Colonic mucosa (tissue), 4 donors: ENCODE results near the gene IL1A. TPM values are rescaled to one million over a fixed set of nuclear protein-coding genes. Genes with fewer than 3 reads are reported as not detected.

Experiments used
- DNase-seq: peaks from one replicate; pipeline ENCODE4 v3.0.0-alpha.2; 2020
- H3K27ac ChIP-seq: fragments of 200-600 bp; one replicate; pipeline ENCODE4 v1.8.0; 2021
- H3K27me3 ChIP-seq: fragments of 200-600 bp; one replicate; pipeline ENCODE4 v1.8.0; 2021
- H3K36me3 ChIP-seq: fragments of 200-600 bp; one replicate; pipeline ENCODE4 v1.8.0; 2021
- H3K4me1 ChIP-seq: fragments of 200-600 bp; one replicate; pipeline ENCODE4 v1.8.0; 2021; ENCODE audit warnings: mild to moderate bottlenecking
- H3K4me3 ChIP-seq: fragments of 200-600 bp; one replicate; pipeline ENCODE4 v1.8.0; 2021
- H3K9ac ChIP-seq, 2 donors: one replicate each; pipeline ENCODE4 v1.7.0; 2013; ENCODE audit warnings: control low read depth in 2 of 2, low read depth in 2 of 2, low read length in 2 of 2
- H3K9me3 ChIP-seq: fragments of 200-600 bp; one replicate; pipeline ENCODE4 v1.8.0; 2021
- CTCF ChIP-seq: fragments of 200-600 bp; IDR thresholded peaks from one replicate; pipeline ENCODE4 v1.8.0; 2022; ENCODE audit warnings: antibody characterized with exemption, mild to moderate bottlenecking
- intact Hi-C: fragments of 100-400 bp; cut with DNase I; formaldehyde crosslinking; loops from one replicate; pipeline ENCODE4 v1.14.1; 2022
- total RNA-seq, 2 donors: library from RNA; stranded (reverse); fragmentation: NEBNext Ultra II Directional in 1 of 2; extraction: Animal tissue kit (Norgen Biotek cat#: 25700) in 1 of 2; gene quantifications; one replicate each; pipeline ENCODE4 v1.2.1, GENCODE V29; 2021
- donor health status: healthy.
- donor health status: DM: no; HTN: no; CAD: no.
- donor health status: DM: no; HTN: no; CAD: no.

The IL1A gene
- total RNA-seq, 2 donors from 2014 or later, result 0.45 TPM; not detected in 1

DNA sequence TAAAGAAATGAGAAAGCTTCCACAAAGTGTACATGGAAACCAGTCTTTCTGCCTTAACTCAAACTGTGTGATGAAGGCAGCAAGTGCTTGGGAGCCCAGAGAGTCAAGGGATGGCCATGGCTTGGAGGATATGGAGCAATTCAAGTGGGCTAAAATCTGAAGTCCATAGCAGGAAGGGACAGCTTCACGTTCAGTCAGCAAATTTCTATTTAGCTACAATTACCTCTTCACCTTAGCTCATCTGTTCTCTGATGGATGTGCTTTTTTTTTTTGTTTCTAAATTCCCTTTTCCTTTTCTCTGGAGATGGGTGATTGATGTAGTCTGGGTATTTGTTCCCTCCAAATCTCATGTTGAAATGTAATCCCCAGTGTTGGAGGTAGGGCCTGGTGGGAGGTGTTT lies 4.9 kb upstream of the IL1A start:
- H3K4me1 ChIP-seq, result no peaks in the 10 kb centered on the region

DNA sequence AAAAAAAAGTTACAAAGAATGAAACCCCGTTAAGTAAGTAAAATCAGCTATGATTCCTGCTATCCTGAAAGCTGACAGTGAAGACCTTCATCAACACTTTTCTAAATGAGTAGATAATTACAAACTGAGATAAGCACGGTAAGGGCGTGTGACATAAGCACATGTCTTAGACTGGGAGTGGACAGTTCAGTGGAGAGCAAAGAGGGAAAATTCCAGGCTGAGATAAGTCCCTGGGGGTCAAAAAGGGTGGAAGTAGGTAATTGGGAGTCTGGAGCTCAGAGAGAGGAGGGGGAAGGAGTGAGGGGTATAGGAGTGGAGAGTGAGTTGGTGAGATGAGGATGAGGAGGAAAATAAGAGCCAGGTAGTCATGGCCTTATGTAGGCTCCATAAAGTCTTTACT lies 4.4 kb upstream of the IL1A start:
- Histone ChIP-seq H3K9ac (no peak overlapping the region), H3K4me1 (no peaks in the 10 kb centered on the region), H3K27me3 (no peaks in the 10 kb centered on the region), H3K9me3 (no peaks in the 10 kb centered on the region), H3K4me3 (no peak overlapping the region), H3K27ac (no peak overlapping the region), H3K36me3 (no peaks in the 10 kb centered on the region)
- no peak for DNase-seq
- intact Hi-C loops, result no loop called here
- TF ChIP-seq CTCF, result no peak

More for the DNA sequence above, 4.9 kb upstream of the IL1A start:
- no peak for DNase-seq
- Histone ChIP-seq H3K9ac (no peak overlapping the region), H3K9me3 (no peaks in the 10 kb centered on the region), H3K4me3 (no peak overlapping the region), H3K36me3 (no peaks in the 10 kb centered on the region), H3K27ac (no peak overlapping the region), H3K27me3 (no peaks in the 10 kb centered on the region)
- TF ChIP-seq CTCF, result no peak
- intact Hi-C loops, result no loop called here

GRCh38 chr2:112787729-112788393 lies 3.6 kb upstream of the IL1A start:
- Histone ChIP-seq H3K4me1 (no peaks in the 10 kb centered on the region), H3K9ac (no peak overlapping the region), H3K27me3 (no peaks in the 10 kb centered on the region), H3K27ac (no peak overlapping the region), H3K4me3 (no peak overlapping the region), H3K9me3 (no peaks in the 10 kb centered on the region), H3K36me3 (no peaks in the 10 kb centered on the region)
- TF ChIP-seq CTCF, result no peak
- intact Hi-C loops, result no loop called here
- DNase-seq, result no peak

GRCh38 chr2:112787294-112787693 lies 3.0 kb upstream of the IL1A start:
- H3K4me3 ChIP-seq, result no peak overlapping the region
- H3K27me3 ChIP-seq, result no peaks in the 10 kb centered on the region
- TF ChIP-seq CTCF, result no peak
- intact Hi-C loops, result no loop called here
- no peaks in the 10 kb centered on the region for H3K9me3 ChIP-seq
- H3K9ac ChIP-seq, result no peak overlapping the region
- no peak for DNase-seq
- H3K4me1 ChIP-seq, result no peaks in the 10 kb centered on the region
- no peak overlapping the region for H3K27ac ChIP-seq
- H3K36me3 ChIP-seq, result no peaks in the 10 kb centered on the region

DNA sequence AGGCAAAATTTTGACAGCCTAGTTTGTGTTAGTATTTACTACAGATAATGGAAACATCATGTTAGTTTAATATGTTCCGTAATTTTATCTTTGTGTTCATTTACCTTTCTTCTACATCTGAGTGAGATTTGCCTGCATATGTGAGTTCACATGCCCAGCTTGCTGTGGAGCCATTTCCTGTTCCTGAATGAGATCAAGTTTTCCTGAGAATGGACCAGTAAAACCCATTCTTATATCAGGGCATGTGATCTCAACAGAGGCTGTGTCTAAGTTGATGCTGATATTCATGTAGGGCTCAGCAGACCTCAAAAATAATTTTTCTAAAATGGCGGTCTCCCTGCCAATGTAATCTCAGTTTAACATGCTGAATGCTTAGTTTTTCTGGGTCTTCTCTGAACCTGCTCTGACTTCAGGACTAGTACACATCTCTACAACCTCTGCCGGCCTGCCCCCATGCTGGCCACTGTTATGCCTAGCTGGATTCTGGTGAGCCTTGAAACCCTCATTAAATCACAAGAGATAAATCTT lies 1.0 kb downstream of the IL1A start:
- no peak for DNase-seq
- intact Hi-C loops, result no loop called here
- TF ChIP-seq CTCF, result no peak
- Histone ChIP-seq H3K4me1 (no peaks in the 10 kb centered on the region), H3K27me3 (no peaks in the 10 kb centered on the region), H3K9me3 (no peaks in the 10 kb centered on the region), H3K36me3 (no peaks in the 10 kb centered on the region), H3K4me3 (no peak overlapping the region), H3K27ac (no peak overlapping the region), H3K9ac (no peak overlapping the region)
